ENCODE results near the gene GATC.
"Not testable (repeated sequence)": the region's sequence is repeated elsewhere in the genome, so short reads cannot be mapped to it uniquely, and the experiment has no call there.

GRCh38 chr12:120487552-120487951 lies 41.3 kb downstream of the GATC start:
- not testable (repeated sequence) for TF ChIP-seq POLR2A, EP300, CTCF, POLR2AphosphoS5 (IDR thresholded peaks at IDR 0.05)
